Loucy (cell line): Measurements from ENCODE around the gene HEXD.
"Not testable (repeated sequence)": the region's sequence is repeated elsewhere in the genome, so short reads cannot be mapped to it uniquely, and the experiment has no call there.

ENCODE experiments used
- CTCF ChIP-seq: fragments of 200-600 bp; sonication (generic); conservative IDR thresholded peaks from 2 replicates; pipeline ENCODE4 v1.5.1; 2014; ENCODE audit warnings: mild to moderate bottlenecking, antibody characterized with exemption, low read length
- EZH2phosphoT487 ChIP-seq: fragments of 200-600 bp; IDR thresholded peaks from 2 replicates; pipeline ENCODE4 v1.6.1; 2018; ENCODE audit warnings: antibody characterized with exemption, mild to moderate bottlenecking, moderate library complexity, borderline replicate concordance

GRCh38 chr17:82453151-82453550, 35.0 kb downstream of the HEXD start:
- TF ChIP-seq CTCF, EZH2phosphoT487: not testable (repeated sequence)
